Hippocampal formation (tissue), 2 donors: ENCODE data around the gene CCDC122.
A peak's percentile ranks its signal among the peaks of the same experiment; 100 is the strongest.

Source experiments
- DNase-seq, 2 donors: peaks; one replicate each; lab custom pipeline; 2025; lab: John Stamatoyannopoulos, UW

The CCDC122 gene

GRCh38 chr13:43877326-43877725 lies 2.2 kb downstream of the CCDC122 start:
- no peak for DNase-seq

GRCh38 chr13:43876366-43876765 lies 3.2 kb downstream of the CCDC122 start:
- no peak for DNase-seq

DNA sequence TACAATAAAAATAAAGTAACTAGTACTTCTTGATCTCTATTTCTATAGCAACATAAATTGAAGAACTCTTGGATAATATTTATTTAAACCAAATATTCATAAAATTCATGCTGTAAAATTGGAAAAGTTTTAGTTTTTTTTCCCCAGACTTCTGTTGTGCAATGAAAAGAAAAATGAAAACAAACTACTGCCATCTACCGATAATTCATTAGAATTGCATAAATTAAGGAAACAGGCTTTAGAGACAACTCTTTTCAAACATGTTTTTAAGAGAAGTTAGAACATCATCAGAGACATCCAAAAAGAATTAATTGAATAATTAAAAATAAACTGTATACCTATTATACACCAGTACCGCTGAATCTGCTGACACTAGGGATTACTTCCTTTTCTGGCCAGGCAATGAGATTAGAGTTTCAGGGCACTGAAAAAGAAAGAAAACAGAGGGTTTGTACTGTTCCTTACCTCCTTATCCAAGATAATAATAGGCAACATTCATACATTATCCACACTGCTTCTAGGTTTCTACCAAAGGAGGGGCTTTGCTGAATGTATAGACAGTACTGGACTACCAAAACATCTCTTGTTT lies 4.9 kb downstream of the CCDC122 start:
- peak in 1 of 2 donors; percentile 83 for DNase-seq

DNA sequence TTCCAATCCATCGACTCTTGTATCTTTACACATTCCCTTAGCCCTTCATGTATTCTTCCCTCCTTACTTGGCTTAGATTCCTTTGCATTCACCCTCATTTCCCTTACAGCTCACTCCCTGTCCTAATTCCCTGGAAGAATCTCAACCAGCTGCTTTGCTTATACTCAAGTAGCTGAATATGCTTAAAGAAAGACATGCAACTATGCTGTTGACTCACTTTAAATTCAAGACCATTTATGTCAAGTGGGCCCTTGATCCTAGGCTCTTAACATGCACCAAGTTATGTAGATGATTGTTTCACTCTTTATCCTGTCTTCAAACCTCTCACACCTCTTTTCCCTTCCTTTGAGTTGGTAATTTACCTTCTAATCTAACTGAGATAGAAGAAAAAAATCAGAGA lies 7.4 kb downstream of the CCDC122 start:
- DNase-seq: no peak

DNA sequence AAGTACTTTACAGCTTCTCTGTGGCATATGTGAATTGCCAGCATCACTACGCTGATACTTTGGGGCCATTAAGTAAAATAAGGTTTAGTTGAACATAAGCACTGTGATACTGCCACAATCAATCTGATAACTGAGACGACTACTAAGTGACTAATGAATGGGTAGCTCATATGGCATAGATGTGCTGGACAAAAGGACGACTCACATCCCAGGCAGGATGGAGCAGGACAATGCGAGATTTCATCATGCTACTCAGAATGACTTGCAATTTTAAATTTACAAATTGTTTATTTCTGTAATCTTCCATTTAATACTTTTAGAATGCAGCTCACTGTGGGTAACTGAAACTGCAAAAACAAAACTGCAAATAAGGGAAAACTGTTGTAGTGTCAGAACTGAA lies 13.6 kb downstream of the CCDC122 start:
- no peak for DNase-seq

- DNase-seq: no peak
Measured at GRCh38 chr13:43864921-43865320, 14.6 kb downstream of the CCDC122 start.

- DNase-seq: no peak
Measured at GRCh38 chr13:43861863-43862262, 17.7 kb downstream of the CCDC122 start.

GRCh38 chr13:43852923-43853404 lies 26.6 kb downstream of the CCDC122 start:
- DNase-seq: no peak

DNA sequence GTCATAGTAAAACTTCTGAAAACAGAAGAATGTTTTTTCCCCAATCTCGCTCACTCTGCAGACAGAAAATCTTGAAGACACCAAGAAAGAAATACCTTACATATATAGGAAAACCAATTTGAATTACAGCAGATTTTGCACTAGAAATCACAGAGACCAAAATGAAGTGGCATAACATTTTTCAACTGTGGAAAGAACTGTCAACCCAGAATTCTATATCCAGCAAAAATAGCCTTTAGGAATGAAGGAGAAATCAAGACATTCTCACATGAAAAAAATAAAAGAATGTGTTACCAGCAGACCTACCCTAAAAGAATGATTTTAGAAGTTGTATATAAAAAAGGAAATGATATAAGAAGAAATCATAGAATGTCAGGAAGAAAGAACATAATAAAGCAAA lies 28.7 kb downstream of the CCDC122 start:
- DNase-seq: no peak

GRCh38 chr13:43848001-43848649 lies 31.4 kb downstream of the CCDC122 start:
- no peak for DNase-seq

- DNase-seq: no peak
Measured at GRCh38 chr13:43846496-43847158, 32.9 kb downstream of the CCDC122 start.

DNA sequence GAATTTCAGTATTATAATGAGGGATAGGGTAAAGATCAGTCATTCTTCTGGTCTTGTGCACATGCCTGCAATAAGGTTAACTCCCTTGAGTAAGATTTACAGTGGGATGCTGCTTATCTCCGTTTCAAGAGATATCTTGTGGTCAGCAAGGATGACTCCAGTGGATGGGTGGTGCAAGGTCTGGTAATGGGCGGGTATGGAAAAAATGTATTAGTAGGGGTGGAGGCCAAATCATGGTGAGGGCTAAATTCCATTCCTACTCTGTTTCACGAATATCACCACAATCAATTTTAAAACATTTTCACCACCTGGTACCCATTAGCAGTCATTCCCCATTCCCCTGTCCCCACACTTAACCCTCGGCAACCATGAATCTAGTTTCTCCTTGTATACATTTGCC lies 40.6 kb downstream of the CCDC122 start:
- no peak for DNase-seq

DNA sequence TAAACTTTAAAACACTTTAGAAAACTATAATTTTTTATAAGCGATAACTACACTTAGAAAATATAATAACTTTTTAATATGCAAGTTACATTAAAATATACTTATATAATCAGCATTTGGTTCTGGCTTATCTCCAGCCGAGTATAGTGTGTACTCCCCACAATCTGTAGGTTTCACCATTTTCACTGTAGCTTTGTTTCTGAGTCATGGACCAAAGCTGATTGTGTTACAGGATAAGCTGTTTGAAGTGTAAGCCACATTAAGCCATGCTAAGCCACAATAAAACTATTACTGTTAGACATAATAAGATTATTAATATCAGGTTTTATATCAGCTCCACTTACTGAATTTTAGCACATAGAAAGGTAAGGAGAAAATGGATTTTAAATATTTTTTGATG lies 43.8 kb downstream of the CCDC122 start:
- no peak for DNase-seq

- no peak for DNase-seq
Measured at GRCh38 chr13:43831088-43831487, 48.5 kb downstream of the CCDC122 start.

GRCh38 chr13:43830497-43830881 lies 49.1 kb downstream of the CCDC122 start:
- no peak for DNase-seq

GRCh38 chr13:43824656-43825055 lies 54.9 kb downstream of the CCDC122 start:
- DNase-seq: peak; percentile 19 to 90

DNA sequence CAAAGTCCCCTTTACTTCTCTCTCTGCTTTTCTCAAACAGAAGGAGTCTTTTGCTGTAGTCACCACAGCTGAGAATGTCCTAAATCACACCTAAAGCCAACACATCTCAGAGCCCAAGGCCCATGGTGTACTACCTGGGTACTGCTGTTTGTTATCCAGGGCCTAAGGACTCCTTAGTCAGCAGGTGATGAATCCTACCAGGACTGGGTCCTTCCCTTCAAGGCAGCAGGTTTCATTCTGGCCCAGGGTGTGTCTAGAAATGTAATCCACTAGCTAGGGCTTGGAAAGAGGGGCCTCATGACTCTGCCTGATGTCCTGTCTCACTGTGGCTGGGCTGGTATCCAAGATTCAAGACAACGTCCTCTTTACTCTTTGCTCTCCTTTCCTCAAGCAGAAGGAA lies 56.6 kb downstream of the CCDC122 start:
- no peak for DNase-seq

- peak in 1 of 2 donors; percentile 55 for DNase-seq
Measured at GRCh38 chr13:43816401-43816889, 63.1 kb downstream of the CCDC122 start.

- DNase-seq: no peak
Measured at GRCh38 chr13:43815204-43815603, 64.3 kb downstream of the CCDC122 start.

GRCh38 chr13:43808676-43809075 lies 70.9 kb downstream of the CCDC122 start:
- DNase-seq: no peak

DNA sequence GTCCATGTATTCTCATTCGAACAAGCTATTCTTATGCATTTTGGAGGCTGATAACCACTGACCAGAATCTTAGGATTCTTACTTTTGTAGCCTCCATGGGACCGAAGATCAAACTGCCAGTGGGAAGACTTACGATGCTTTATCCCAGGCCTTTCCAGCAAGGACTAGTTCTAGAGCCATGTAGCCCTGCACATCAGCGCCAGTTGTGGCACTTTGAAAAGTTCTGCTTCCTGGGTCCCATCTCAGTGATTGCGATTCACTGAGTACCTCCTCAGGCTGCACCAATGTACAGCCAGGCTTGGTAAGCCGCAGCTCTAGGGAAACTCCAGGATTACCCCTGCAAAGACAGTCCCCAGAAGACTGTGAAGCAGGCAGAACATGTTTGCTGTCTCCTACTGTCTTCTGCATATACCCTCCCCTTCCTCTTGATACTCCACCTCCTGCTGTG lies 73.8 kb downstream of the CCDC122 start:
- DNase-seq: no peak

GRCh38 chr13:43805071-43805468 lies 74.5 kb downstream of the CCDC122 start:
- peak; percentile 34 to 62 for DNase-seq

DNA sequence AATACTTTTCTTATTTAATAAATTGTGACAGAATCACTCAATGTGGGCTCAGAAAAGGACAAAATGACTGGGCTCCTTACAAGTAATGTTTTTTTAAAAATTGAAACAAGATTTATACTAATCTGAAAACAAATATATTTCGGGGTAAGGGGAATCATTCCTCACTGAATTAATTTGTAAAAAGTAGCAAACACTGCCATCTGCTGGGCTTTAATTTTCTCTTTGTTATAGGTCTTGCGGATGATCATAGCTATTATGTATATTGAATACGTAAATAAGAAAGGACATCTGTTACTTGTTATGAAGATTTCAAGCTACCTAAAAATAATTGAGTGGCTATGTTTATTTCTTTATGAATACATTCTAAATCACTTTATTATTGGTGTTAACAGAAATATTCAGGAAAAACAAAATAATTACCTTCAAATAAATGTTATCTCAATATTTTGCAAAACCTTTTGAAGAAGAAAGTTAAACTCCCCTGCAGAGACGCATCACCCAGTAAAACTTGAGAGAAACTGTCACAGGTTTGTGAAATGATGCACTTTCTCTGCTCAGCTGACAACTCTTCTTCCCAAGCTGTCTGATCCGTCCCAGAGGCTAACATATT lies 75.0 kb downstream of the CCDC122 start:
- DNase-seq: peak in 1 of 2 donors; percentile 83
